B cell (primary cell): ENCODE data around the gene ROR2. TPM values are rescaled to one million over a fixed set of nuclear protein-coding genes. Genes with fewer than 3 reads are reported as not detected.

Experiments used
- ATAC-seq: fragments of 200-7000 bp; cut with Tn5 transposase; one replicate; pipeline ENCODE4 v1.10.0; 2021; ENCODE audit warnings: low read depth, mild to moderate bottlenecking, moderate number of reproducible peaks, moderate library complexity
- CTCF ChIA-PET: fragments of 350-600 bp; sonication (Branson Sonifier 250); formaldehyde crosslinking; loops from one replicate; lab custom pipeline; 2021; ENCODE audit warnings: antibody characterized with exemption, inconsistent platforms; lab: Charles Lee
- POLR2A ChIA-PET: fragments of 350-600 bp; sonication (Branson Sonifier 250); formaldehyde crosslinking; loops from one replicate; lab custom pipeline; 2021; ENCODE audit warnings: antibody characterized with exemption; lab: Charles Lee
- DNase-seq: peaks from one replicate; pipeline ENCODE4 v3.0.0; 2013
- H2AFZ ChIP-seq: 2 replicates; pipeline ENCODE4 v1.6.1; 2012; ENCODE audit warnings: mild to moderate bottlenecking, low read depth, low read length; ENCODE audit not compliant: insufficient read depth, poor library complexity, severe bottlenecking
- H3K27ac ChIP-seq, 2 donors: 1 replicate in 1 of 2; 2 replicates in 1 of 2; pipeline ENCODE4 v1.5.1; 2012 to 2013; ENCODE audit warnings: low read length in 2 of 2, mild to moderate bottlenecking in 2 of 2, moderate library complexity in 1 of 2
- H3K27me3 ChIP-seq, 4 experiments: fragments of 200-600 bp in 1 of 4; sonication (generic) in 1 of 4; replicated peaks in 1 of 4; 1 replicate in 2 of 4; 2 replicates in 2 of 4; pipeline versions ENCODE4 v1.6.1 to v1.7.0; 2013 to 2016; ENCODE audit warnings: low read length in 3 of 4, mild to moderate bottlenecking in 2 of 4, mixed read lengths in 1 of 4, moderate library complexity in 1 of 4; ENCODE audit not compliant: insufficient read depth in 4 of 4, control insufficient read depth in 3 of 4; ENCODE audit errors: control extremely low read depth in 1 of 4
- H3K36me3 ChIP-seq, 2 experiments: replicated peaks in 1 of 2; 1 replicate in 1 of 2; 2 replicates in 1 of 2; pipeline versions ENCODE4 v1.6.1 to v1.7.1; 2013; ENCODE audit warnings: low read length in 1 of 2; ENCODE audit not compliant: insufficient read depth in 2 of 2, control insufficient read depth in 1 of 2; ENCODE audit errors: control extremely low read depth in 1 of 2, extremely low read depth in 1 of 2
- H3K4me1 ChIP-seq, 2 donors: fragments of 200-600 bp in 1 of 2; sonication (generic) in 1 of 2; 1 replicate in 1 of 2; 2 replicates in 1 of 2; pipeline versions ENCODE4 v1.5.1 to v1.6.1; 2013 to 2017; ENCODE audit warnings: low read length in 2 of 2; ENCODE audit not compliant: control insufficient read depth in 2 of 2, insufficient read depth in 2 of 2
- H3K4me2 ChIP-seq: replicated peaks from 2 replicates; pipeline ENCODE3; 2012; ENCODE audit warnings: mild to moderate bottlenecking, low read depth, low read length; ENCODE audit not compliant: poor library complexity, severe bottlenecking
- H3K4me3 ChIP-seq, 5 experiments: fragments of 200-600 bp in 1 of 5; sonication (generic) in 1 of 5; 1 replicate in 3 of 5; 2 replicates in 2 of 5; pipeline versions ENCODE4 v1.5.1 to v1.7.0; 2011 to 2016; ENCODE audit warnings: low read length in 4 of 5, mild to moderate bottlenecking in 4 of 5, low read depth in 2 of 5, control low read depth in 1 of 5, moderate library complexity in 1 of 5; ENCODE audit not compliant: insufficient read depth in 1 of 5; ENCODE audit errors: control extremely low read depth in 1 of 5, extremely low read depth in 1 of 5
- H3K79me2 ChIP-seq: fragments of 200-600 bp; sonication (generic); one replicate; pipeline ENCODE4 v1.6.0; 2016; ENCODE audit warnings: low read length; ENCODE audit not compliant: control insufficient read depth, insufficient read depth
- H3K9ac ChIP-seq: fragments of 200-600 bp; sonication (generic); 2 replicates; pipeline ENCODE4 v1.6.1; 2017; ENCODE audit warnings: mild to moderate bottlenecking, low read length, moderate library complexity
- H3K9me3 ChIP-seq, 3 donors: one replicate each; pipeline versions ENCODE4 v1.6.1 to v1.7.1; 2013; ENCODE audit warnings: low read length in 2 of 3; ENCODE audit not compliant: control insufficient read depth in 2 of 3, insufficient read depth in 1 of 3; ENCODE audit errors: control extremely low read depth in 1 of 3
- H4K20me1 ChIP-seq: 2 replicates; pipeline ENCODE4 v1.6.0; 2012; ENCODE audit warnings: mild to moderate bottlenecking, low read length; ENCODE audit not compliant: insufficient read depth, control insufficient read depth, poor library complexity, severe bottlenecking
- H3K27ac Mint-ChIP-seq: one replicate; pipeline ENCODE4 v1.8.0; 2021; ENCODE audit warnings: mixed read lengths
- H3K27me3 Mint-ChIP-seq: one replicate; pipeline ENCODE4 v1.8.0; 2021; ENCODE audit warnings: mixed read lengths
- H3K4me1 Mint-ChIP-seq: one replicate; pipeline ENCODE4 v1.8.0; 2021; ENCODE audit warnings: mixed read lengths
- H3K4me3 Mint-ChIP-seq: one replicate; pipeline ENCODE4 v1.8.0; 2021; ENCODE audit warnings: mixed read lengths
- H3K9me3 Mint-ChIP-seq: one replicate; pipeline ENCODE4 v1.8.0; 2022; ENCODE audit warnings: mixed read lengths; ENCODE audit not compliant: insufficient read depth
- CTCF ChIP-seq: fragments of 200-600 bp; IDR thresholded peaks from one replicate; pipeline ENCODE4 v1.8.0; 2022; ENCODE audit warnings: antibody characterized with exemption, mild to moderate bottlenecking
- EZH2 ChIP-seq: IDR thresholded peaks from 2 replicates; pipeline ENCODE4 v1.6.1; 2012; ENCODE audit warnings: borderline replicate concordance, low read depth, mild to moderate bottlenecking, moderate library complexity, low read length; ENCODE audit not compliant: insufficient read depth, poor library complexity, severe bottlenecking
- WGBS: methylation state at CpG from one replicate; pipeline ENCODE4 v1.1.5; 2013; ENCODE audit warnings: missing lambda C conversion rate; ENCODE audit not compliant: insufficient coverage; 5-methylcytosine and 5-hydroxymethylcytosine counted together
- intact Hi-C: fragments of 100-400 bp; cut with micrococcal nuclease; formaldehyde crosslinking; loops from one replicate; pipeline ENCODE4 v1.10.0; 2022
- polyA plus RNA-seq: library from polyadenylated mRNA; depleted of rRNA; stranded (reverse); fragments of >200 nt; gene quantifications from 2 replicates; pipeline ENCODE4 v1.2.3, GENCODE V29; 2012
- total RNA-seq, 2 donors: library from RNA; stranded (reverse); fragments of 120-200 nt in 1 of 2; gene quantifications; 1 replicate in 1 of 2; 2 replicates in 1 of 2; pipeline versions ENCODE4 v1.2.3 to v1.2.4, GENCODE V29; 2013 to 2022

The ROR2 gene
- total and polyA plus RNA-seq, 2 donors (not counting 1 experiment from before 2014, with no cell fraction given) = 0.21 to 0.49 TPM

DNA sequence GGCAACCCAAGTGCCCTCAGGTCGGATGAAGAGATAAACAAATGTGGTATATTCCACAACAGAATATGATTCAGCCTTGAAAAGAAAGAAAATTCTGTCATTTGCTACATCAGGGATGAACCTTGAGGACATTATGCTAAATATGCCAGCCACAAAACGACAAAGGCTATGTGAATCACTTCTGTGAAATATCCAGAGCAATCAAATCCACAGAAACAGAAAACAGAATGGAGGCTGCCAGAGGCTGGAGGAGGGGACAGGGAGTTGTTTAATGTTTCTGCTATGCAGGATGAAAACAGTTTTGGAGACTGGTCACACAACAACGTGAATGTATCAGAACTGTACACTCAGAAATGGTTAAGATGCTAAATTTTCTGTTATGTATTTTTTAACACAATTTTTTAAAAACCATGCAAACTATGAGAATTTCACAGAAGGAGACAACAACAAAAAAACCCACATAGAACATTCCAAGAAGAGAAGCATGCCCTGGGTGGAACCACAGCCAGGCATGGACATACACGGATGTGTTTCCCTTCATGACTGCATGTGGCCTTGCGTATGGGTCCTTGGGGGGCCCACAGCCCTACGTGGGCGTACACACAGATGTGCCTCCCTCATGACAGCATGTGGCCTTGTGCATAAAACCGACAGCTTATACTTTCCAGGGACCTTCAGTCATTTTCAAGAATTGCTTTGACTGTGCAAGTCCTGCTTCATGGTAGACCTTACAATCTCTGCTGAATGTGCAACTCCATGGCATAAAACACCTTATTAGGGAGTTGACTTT is 146.7 kb downstream of the ROR2 start:
- intact Hi-C loops = no loop called here
- WGBS = 58% methylated on average over 2 of the region's 8 CpGs
- peaks cover 10% of the 10 kb centered on the region for H3K4me1 Mint-ChIP-seq
- Histone ChIP-seq H3K27ac (no peak overlapping the region), H4K20me1 (no peaks in the 10 kb centered on the region), H3K79me2 (no peaks in the 10 kb centered on the region), H3K9me3 (no peaks in the 10 kb centered on the region), H3K27me3 (no peaks in the 10 kb centered on the region), H2AFZ (no peak overlapping the region), H3K4me2 (no peak overlapping the region), H3K36me3 (no peaks in the 10 kb centered on the region), H3K4me1 (peaks cover 0 to 12% of the 10 kb centered on the region in 2 donors), H3K4me3 (no peak overlapping the region), H3K9ac (no peak overlapping the region)
- CTCF ChIA-PET = no interaction called here
- ATAC-seq (no peak), DNase-seq (no peak)
- POLR2A ChIA-PET = no interaction called here
- no peak overlapping the region for H3K27ac Mint-ChIP-seq
- no peak for TF ChIP-seq EZH2
- no peak for TF ChIP-seq CTCF
- H3K4me3 Mint-ChIP-seq = no peak overlapping the region
- H3K27me3 Mint-ChIP-seq = peaks cover 10% of the 10 kb centered on the region
- no peaks in the 10 kb centered on the region for H3K9me3 Mint-ChIP-seq

GRCh38 chr9:91802391-91802790 is 147.6 kb downstream of the ROR2 start:
- ChIA-PET POLR2A (no interaction called here), CTCF (no interaction called here)
- no peak for DNase-seq
- no peaks in the 10 kb centered on the region for H3K36me3 ChIP-seq
- TF ChIP-seq EZH2 = no peak
- TF ChIP-seq CTCF = no peak
- intact Hi-C loops = no loop called here
- Mint-ChIP-seq H3K4me1 (peaks cover 10% of the 10 kb centered on the region), H3K4me3 (no peak overlapping the region), H3K9me3 (no peaks in the 10 kb centered on the region), H3K27ac (no peak overlapping the region), H3K27me3 (peaks cover 10% of the 10 kb centered on the region)
- H4K20me1 ChIP-seq = no peaks in the 10 kb centered on the region
- no peaks in the 10 kb centered on the region for H3K9me3 ChIP-seq
- peaks cover 0 to 12% of the 10 kb centered on the region in 2 donors for H3K4me1 ChIP-seq
- no peaks in the 10 kb centered on the region for H3K27me3 ChIP-seq
- 92% methylated on average over 2 of the region's 5 CpGs for WGBS
- H2AFZ ChIP-seq = no peak overlapping the region
- H3K79me2 ChIP-seq = no peaks in the 10 kb centered on the region
- no peak overlapping the region for H3K27ac ChIP-seq
- H3K4me3 ChIP-seq = no peak overlapping the region
- no peak for ATAC-seq
- H3K4me2 ChIP-seq = no peak overlapping the region
- no peak overlapping the region for H3K9ac ChIP-seq
